ENCODE measurements around the gene POLR1D. TPM values are rescaled to one million over a fixed set of nuclear protein-coding genes. Genes with fewer than 3 reads are reported as not detected.

The POLR1D gene
- total RNA-seq, 4 donors from 2014 or later, result 104 to 159 (median 142) TPM

- H3K36me3 ChIP-seq, result peaks cover 0 to 14% of the 10 kb centered on the region in 2 donors
- H3K4me1 ChIP-seq, result peaks cover 30 to 44% of the 10 kb centered on the region in 2 donors
- DNase-seq (no peak), ATAC-seq (peak in 1 of 2 donors; percentile 19)
- intact Hi-C loops (cut with DNase I; ENCODE audit: low total_unique reads), result loop anchor here (1.0 to 10.0 kb wide), 5 partner anchors 46 to 516 kb away; partner anchors contain the start of genes GTF3A, PAN3, RPL21 and USP12
- peak overlapping the region; percentile 69 to 98 (median 90) for H3K4me3 ChIP-seq
- no peaks in the 10 kb centered on the region for H3K27me3 ChIP-seq
- TF ChIP-seq POLR2A (IDR thresholded peaks at IDR 0.05), result no peak
- TF ChIP-seq, protein P1, sequence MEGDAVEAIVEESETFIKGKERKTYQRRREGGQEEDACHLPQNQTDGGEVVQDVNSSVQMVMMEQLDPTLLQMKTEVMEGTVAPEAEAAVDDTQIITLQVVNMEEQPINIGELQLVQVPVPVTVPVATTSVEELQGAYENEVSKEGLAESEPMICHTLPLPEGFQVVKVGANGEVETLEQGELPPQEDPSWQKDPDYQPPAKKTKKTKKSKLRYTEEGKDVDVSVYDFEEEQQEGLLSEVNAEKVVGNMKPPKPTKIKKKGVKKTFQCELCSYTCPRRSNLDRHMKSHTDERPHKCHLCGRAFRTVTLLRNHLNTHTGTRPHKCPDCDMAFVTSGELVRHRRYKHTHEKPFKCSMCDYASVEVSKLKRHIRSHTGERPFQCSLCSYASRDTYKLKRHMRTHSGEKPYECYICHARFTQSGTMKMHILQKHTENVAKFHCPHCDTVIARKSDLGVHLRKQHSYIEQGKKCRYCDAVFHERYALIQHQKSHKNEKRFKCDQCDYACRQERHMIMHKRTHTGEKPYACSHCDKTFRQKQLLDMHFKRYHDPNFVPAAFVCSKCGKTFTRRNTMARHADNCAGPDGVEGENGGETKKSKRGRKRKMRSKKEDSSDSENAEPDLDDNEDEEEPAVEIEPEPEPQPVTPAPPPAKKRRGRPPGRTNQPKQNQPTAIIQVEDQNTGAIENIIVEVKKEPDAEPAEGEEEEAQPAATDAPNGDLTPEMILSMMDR (IDR thresholded peaks at IDR 0.05 in 4 of 5, conservative IDR thresholded peaks at IDR 0.05 in 1 of 5), result no peak
- H3K9me3 ChIP-seq, result no peaks in the 10 kb centered on the region
- in situ Hi-C loops (cut with MboI; ENCODE audit: low sequenced_read_pairs in 4 of 4), result loop anchor here in 3 of 4 donors (25.0 kb wide), 4 partner anchors 184 to 459 kb away; partner anchors contain the start of genes RASL11A (in 3 of the 3), RPL21 (in 3 of the 3), GTF3A (in 2 of the 3) and USP12 (in 1 of the 3)
- peak overlapping the region; percentile 95 to 100 (median 99) for H3K27ac ChIP-seq
Measured at GRCh38 chr13:27621116-27621365, 651 bp upstream of the POLR1D start.

- H3K27ac ChIP-seq, result peak overlapping the region; percentile 95 to 100 (median 99)
- H3K9me3 ChIP-seq, result no peaks in the 10 kb centered on the region
- ATAC-seq, result no peak
- DNase-seq, result no peak
- intact Hi-C loops (cut with DNase I; ENCODE audit: low total_unique reads), result loop anchor here (5.0 to 10.0 kb wide), 2 partner anchors 447 to 515 kb away; partner anchors contain the start of genes PAN3 and USP12
- no peak for TF ChIP-seq POLR2A (IDR thresholded peaks at IDR 0.05)
- TF ChIP-seq, protein P1 (IDR thresholded peaks at IDR 0.05 in 4 of 5, conservative IDR thresholded peaks at IDR 0.05 in 1 of 5), result peak in 1 of 5 experiments; percentile 20
- H3K4me3 ChIP-seq, result peak overlapping the region; percentile 69 to 98 (median 90)
- H3K4me1 ChIP-seq, result peaks cover 30 to 36% of the 10 kb centered on the region in 2 donors
- H3K36me3 ChIP-seq, result peaks cover 0 to 14% of the 10 kb centered on the region in 2 donors
- H3K27me3 ChIP-seq, result no peaks in the 10 kb centered on the region
- in situ Hi-C loops (cut with MboI; ENCODE audit: low sequenced_read_pairs in 4 of 4), result loop anchor here in 3 of 4 donors (25.0 kb wide), 4 partner anchors 185 to 460 kb away; partner anchors contain the start of genes RASL11A (in 3 of the 3), RPL21 (in 3 of the 3), GTF3A (in 2 of the 3) and USP12 (in 1 of the 3)
Measured at GRCh38 chr13:27622102-27622820, 569 bp downstream of the POLR1D start.

- peaks cover 28 to 36% of the 10 kb centered on the region in 2 donors for H3K4me1 ChIP-seq
- TF ChIP-seq POLR2A (IDR thresholded peaks at IDR 0.05), result no peak
- TF ChIP-seq, protein P1 (IDR thresholded peaks at IDR 0.05 in 4 of 5, conservative IDR thresholded peaks at IDR 0.05 in 1 of 5), result no peak
- H3K4me3 ChIP-seq, result peak overlapping the region in 1 of 4 donors; percentile 86
- H3K36me3 ChIP-seq, result peaks cover 0 to 14% of the 10 kb centered on the region in 2 donors
- intact Hi-C loops (cut with DNase I; ENCODE audit: low total_unique reads) (loop anchor here (5.0 to 10.0 kb wide), 2 partner anchors 448 to 514 kb away; partner anchors contain the start of genes PAN3 and USP12), in situ Hi-C loops (cut with MboI; ENCODE audit: low sequenced_read_pairs in 4 of 4) (loop anchor here in 3 of 4 donors (25.0 kb wide), 4 partner anchors 186 to 461 kb away; partner anchors contain the start of genes RASL11A (in 3 of the 3), RPL21 (in 3 of the 3), GTF3A (in 2 of the 3) and USP12 (in 1 of the 3))
- no peaks in the 10 kb centered on the region for H3K27me3 ChIP-seq
- ATAC-seq (no peak), DNase-seq (no peak)
- H3K27ac ChIP-seq, result no peak overlapping the region
- no peaks in the 10 kb centered on the region for H3K9me3 ChIP-seq
Measured at GRCh38 chr13:27622881-27623280, 1.2 kb downstream of the POLR1D start.

DNA sequence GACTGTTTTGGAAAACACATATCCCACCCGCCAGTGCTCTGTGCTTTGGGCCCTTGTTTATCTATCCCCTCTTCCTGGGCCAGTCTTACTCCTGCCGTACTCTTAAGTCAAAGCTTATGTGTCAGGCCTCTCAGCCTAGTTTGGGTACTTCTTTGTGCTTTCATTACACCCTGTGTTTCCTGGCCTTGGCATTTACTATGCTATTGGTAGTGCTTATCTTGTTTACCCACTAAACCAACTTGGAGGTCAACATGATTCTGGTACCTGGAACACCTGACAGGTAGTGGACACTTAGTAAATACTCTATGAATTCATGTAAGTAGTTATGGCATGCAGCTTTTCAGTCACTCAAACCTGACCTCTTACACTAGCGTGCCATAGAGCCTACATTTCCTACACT is 2.4 kb downstream of the POLR1D start:
- intact Hi-C loops (cut with DNase I; ENCODE audit: low total_unique reads) (loop anchor here (5.0 to 10.0 kb wide), 2 partner anchors 449 to 513 kb away; partner anchors contain the start of genes PAN3 and USP12), in situ Hi-C loops (cut with MboI; ENCODE audit: low sequenced_read_pairs in 4 of 4) (loop anchor here in 3 of 4 donors (25.0 kb wide), 4 partner anchors 187 to 462 kb away; partner anchors contain the start of genes RASL11A (in 3 of the 3), RPL21 (in 3 of the 3), GTF3A (in 2 of the 3) and USP12 (in 1 of the 3))
- no peak overlapping the region for H3K4me3 ChIP-seq
- DNase-seq (no peak), ATAC-seq (no peak)
- peaks cover 16 to 24% of the 10 kb centered on the region in 2 donors for H3K4me1 ChIP-seq
- H3K9me3 ChIP-seq, result no peaks in the 10 kb centered on the region
- no peaks in the 10 kb centered on the region for H3K27me3 ChIP-seq
- peaks cover 0 to 14% of the 10 kb centered on the region in 2 donors for H3K36me3 ChIP-seq
- no peak overlapping the region for H3K27ac ChIP-seq
- no peak for TF ChIP-seq POLR2A (IDR thresholded peaks at IDR 0.05)
- TF ChIP-seq, protein P1 (IDR thresholded peaks at IDR 0.05 in 4 of 5, conservative IDR thresholded peaks at IDR 0.05 in 1 of 5), result no peak
